ACHN (cell line): ENCODE measurements around the gene PTH.
A peak's percentile ranks its signal among the peaks of the same experiment; 100 is the strongest.

Experiments used
- DNase-seq: peaks from one replicate; pipeline ENCODE4 v3.0.0-alpha.2; 2015
- in situ Hi-C: cut with HindIII; loops from 2 replicates; pipeline ENCODE4 v1.10.0; 2017; ENCODE audit warnings: low sequenced_read_pairs, low pct_ligation_motif_present, low pct_unique_long_range_greater_than_20kb

PTH gene

GRCh38 chr11:13495929-13496328, at the start of gene PTH:
TSS of gene PTH (minus strand) at chr11:13495997. CDS start at chr11:13492855, 3,142 bp downstream.
- no peak for DNase-seq
- in situ Hi-C loops, result no loop called here

GRCh38 chr11:13538044-13538443, 42.2 kb upstream of the PTH start:
- DNase-seq, result no peak
- in situ Hi-C loops, result no loop called here

DNA sequence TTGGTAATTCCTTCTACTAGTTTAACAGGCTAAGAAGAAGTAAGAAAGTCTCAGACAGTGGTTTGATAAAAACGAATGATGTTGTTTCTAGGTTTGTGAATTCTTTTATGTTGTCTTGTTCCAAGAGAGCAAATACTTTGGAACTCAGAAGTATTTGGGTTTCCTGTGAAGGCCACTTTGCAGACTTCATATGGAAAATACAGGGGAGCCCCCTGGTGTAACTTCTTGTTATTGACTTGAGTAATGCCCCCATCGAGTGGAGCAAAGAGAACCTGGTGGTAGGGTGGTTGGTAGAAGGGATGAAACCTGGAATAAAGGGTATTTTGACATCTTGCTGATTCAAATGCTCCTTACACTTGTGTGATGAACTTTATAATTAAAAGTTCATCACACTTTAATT, 40.0 kb upstream of the PTH start:
- in situ Hi-C loops, result no loop called here
- DNase-seq, result no peak

DNA sequence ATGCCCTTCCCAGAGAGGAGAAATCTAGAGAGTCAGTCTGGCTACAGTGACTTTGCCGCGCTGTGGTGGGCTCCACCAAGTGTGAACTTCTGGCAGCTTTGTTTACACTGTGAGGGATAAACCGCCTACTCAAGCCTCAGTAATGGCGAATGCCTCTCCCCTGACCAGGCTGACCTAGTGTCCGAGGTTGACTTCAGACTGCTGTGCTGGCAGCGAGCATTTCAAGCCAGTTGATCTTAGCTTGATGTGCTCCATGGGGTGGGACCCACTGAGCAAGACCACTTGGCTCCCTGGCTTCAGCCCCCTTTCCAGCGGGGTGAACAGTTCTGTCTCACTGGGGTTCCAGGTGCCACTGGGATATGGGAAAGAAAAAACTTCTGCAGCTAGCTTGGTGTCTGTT, 38.6 kb upstream of the PTH start:
- in situ Hi-C loops, result no loop called here
- no peak for DNase-seq

GRCh38 chr11:13525257-13525656, 29.5 kb upstream of the PTH start:
- no peak for DNase-seq
- in situ Hi-C loops, result no loop called here

DNA sequence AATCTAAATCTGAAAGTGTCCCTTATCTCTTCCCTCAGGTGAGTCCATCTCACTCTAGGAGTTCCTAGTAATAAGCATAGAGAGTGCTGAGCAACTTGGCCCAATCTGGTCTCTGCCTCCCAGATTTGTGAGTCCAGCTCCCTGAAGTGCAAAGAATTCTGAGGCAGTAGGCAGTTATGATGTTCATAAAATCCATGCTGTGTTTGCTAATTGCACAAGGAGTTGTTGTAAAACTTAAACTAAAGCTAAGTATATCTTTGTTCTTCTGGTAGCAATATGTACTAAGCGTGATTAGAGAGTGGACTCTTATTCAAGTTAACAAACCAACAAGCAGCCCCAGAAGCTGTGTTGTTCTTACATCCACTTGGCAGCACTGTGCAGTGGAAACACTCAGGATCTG, 7.6 kb upstream of the PTH start:
- in situ Hi-C loops, result no loop called here

GRCh38 chr11:13502492-13502891, 6.7 kb upstream of the PTH start:
- in situ Hi-C loops, result no loop called here
- no peak for DNase-seq

More for the DNA sequence above, 7.6 kb upstream of the PTH start:
- no peak for DNase-seq

GRCh38 chr11:13494051-13494450, 1.7 kb downstream of the PTH start:
- DNase-seq, result no peak
- in situ Hi-C loops, result no loop called here

DNA sequence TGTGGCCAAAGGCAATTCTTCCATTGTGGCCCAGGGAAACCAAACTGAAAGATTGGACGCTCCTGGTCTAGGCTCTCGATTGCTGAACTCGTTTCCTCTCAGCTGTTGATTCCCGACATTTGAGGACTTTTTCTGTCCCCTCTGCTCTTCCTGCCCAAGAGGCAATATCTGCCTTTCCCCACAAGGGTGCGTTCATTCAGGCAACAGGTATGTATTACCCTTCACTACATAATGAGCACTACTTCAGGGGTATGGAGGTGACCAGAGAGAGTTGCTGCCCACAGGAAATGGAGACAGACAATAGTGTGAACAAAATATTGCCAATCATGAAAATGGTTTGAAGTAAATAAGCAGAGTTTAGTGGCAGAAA, 8.2 kb downstream of the PTH start:
- peak; percentile 9 for DNase-seq
- in situ Hi-C loops, result no loop called here

GRCh38 chr11:13486926-13487660, 8.7 kb downstream of the PTH start:
- DNase-seq, result no peak

DNA sequence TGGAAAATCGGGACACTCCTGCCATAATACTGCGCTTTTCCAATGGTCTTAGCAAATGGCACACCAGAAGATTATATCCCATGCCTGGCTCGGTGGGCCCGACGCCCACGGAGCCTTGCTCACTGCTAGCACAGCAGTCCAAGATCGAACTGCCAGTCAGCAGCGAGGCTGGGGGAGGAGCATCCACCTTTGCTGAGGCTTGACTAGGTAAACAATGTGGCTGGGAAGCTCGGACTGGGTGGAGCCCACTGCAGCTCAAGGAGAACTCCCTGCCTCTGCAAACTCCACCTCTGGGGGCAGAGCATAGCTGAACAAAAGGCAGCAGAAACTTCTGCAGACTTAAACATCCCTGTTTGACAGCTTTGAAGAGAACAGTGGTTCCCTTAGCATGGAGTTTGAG, 15.6 kb downstream of the PTH start:
- no peak for DNase-seq
- in situ Hi-C loops, result no loop called here

More at GRCh38 chr11:13486926-13487660, 8.7 kb downstream of the PTH start:
- in situ Hi-C loops, result no loop called here

GRCh38 chr11:13479688-13480087, 16.1 kb downstream of the PTH start:
- in situ Hi-C loops, result no loop called here
- DNase-seq, result no peak

GRCh38 chr11:13475091-13475490, 20.7 kb downstream of the PTH start:
- in situ Hi-C loops, result no loop called here
- no peak for DNase-seq

GRCh38 chr11:13473013-13473722, 22.6 kb downstream of the PTH start:
- in situ Hi-C loops, result no loop called here
- no peak for DNase-seq

GRCh38 chr11:13468750-13469149, 27.0 kb downstream of the PTH start:
- no peak for DNase-seq
- in situ Hi-C loops, result no loop called here

DNA sequence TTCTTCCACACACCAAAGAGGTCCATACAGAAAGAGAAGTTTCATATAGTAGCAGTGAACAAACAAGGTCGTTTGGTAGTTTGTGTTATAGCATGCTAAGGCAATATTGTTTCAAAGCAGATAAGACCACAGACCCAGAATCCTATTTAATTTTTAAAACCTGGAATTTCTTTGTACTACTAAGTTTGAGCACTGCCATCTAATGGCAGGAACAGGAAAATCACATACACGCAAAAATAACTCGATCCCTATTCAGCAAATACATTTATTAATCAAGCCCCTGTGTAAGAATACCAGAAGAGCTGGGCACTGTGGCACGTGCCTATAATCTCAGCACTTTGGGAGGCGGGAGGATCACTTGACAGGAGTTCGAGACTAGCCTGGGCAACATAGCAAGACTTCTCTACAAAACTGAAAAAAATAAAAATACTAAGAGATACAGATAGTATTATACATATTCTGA, 29.9 kb downstream of the PTH start:
- in situ Hi-C loops, result no loop called here
- peak; percentile 57 for DNase-seq

DNA sequence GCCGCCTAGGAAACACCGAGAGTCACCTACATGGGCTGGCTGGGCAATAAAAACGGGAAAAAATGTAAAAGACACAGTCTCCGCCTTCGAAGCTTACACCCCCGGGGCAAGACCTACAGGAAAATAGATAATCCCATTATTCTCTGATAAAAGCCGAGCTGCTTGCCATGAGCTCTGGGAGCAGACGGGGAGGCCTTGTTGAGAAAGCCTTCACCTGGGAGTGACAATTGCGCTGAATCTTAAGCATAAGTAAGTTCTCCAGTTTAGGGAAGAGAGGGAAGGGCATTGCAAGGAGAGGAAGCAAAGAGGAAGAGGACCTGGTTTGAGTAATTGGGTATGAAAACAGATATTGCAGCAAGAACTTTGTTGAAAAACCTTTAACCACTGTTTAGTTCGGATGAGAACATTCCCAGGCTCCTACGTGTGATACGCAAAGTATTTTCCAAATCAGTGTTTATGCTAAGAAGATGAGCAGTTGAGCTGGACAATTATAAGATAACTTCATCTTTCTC, 32.0 kb downstream of the PTH start:
- in situ Hi-C loops, result no loop called here
- no peak for DNase-seq

DNA sequence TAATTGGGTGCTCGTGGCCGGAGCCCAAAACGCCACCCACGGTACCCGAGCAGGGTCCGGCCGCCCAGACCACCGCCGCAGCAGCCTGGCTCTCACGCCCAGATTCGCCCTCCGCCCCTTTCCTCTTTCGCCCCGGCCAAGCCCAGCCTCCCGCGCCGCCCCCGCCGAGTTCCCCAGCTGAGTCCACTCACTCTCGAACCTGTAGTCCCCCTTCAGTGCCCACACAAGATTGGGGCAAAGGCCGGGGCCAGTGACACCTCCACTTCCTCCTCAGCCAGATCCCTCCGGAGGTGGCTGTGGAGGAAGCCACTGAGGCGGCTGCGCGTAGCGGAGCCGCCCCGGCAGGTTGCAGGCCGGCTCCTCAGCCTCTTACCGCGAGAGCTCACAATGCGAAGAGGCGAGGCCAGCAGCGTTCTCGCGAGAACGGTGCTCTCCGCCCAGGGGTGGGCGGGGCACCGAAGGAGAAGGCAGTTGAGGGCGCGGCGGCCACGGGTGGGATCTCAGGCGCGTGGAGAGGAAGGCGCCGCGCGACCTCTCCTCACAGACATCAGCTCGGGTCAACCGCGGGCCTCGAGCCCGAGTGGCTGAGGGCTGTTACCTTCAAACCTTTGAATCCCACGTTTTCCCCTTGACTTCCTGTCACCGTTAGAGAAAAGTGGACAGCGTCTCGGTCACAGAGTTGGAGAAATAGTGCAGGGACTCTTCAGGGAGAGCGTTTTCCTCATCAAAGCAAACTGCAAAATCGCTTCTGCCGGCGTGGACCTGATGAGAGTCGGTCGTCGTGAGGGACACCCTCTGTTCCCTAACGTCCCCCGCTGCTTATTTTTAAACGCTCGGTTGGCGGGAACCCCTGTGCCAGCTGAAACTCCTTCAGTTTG, 32.7 kb downstream of the PTH start, which contains the start of gene BTBD10:
Gene BTBD10 (minus strand): TSS at position 322 of the 878 bp plus-strand sequence. CDS start 18,098 bp downstream, outside the sequence.
- in situ Hi-C loops, result no loop called here

More for the DNA sequence above, 32.7 kb downstream of the PTH start, which contains the start of gene BTBD10:
- DNase-seq, result peak; percentile 95
